ENCODE data around the gene SMARCB1.

The SMARCB1 gene

GRCh38 chr22:23786752-23787599, at the start of gene SMARCB1:
SMARCB1 (plus strand) TSS chr22:23786966; CDS start chr22:23787170, 204 bp downstream.
- peak; percentile 78 for ATAC-seq

GRCh38 chr22:23737696-23738095, 49.1 kb upstream of the SMARCB1 start:
- TF ChIP-seq PATZ1 (CRISPR knock-in tag; IDR thresholded peaks at IDR 0.05; ENCODE audit: borderline replicate concordance) = no peak
- TF ChIP-seq ZFP30 (CRISPR knock-in tag; IDR thresholded peaks at IDR 0.05) = no peak
- TF ChIP-seq SNAI2 (CRISPR knock-in tag; IDR thresholded peaks at IDR 0.05) = no peak
- ATAC-seq = no peak

More at GRCh38 chr22:23786752-23787599, at the start of gene SMARCB1:
- TF ChIP-seq ZFP3 (CRISPR knock-in tag; IDR thresholded peaks at IDR 0.05) (peak; percentile 83), ZNF565 (CRISPR knock-in tag; conservative IDR thresholded peaks at IDR 0.05; ENCODE audit: low read depth) (no peak), BACH2 (CRISPR knock-in tag; IDR thresholded peaks at IDR 0.05; ENCODE audit: borderline replicate concordance) (0 out of 2 replicates have a peak, but pooled peaks have one; percentile 30), SNAI2 (CRISPR knock-in tag; IDR thresholded peaks at IDR 0.05) (peak; percentile 90; the same call in 1 of the 2 replicates), RARB (CRISPR knock-in tag; IDR thresholded peaks at IDR 0.05) (no peak), POU6F1 (CRISPR knock-in tag; IDR thresholded peaks at IDR 0.05; ENCODE audit: borderline replicate concordance, low read depth) (no peak), GLIS3 (CRISPR knock-in tag; IDR thresholded peaks at IDR 0.05) (0 out of 2 replicates have a peak, but pooled peaks have one; percentile 2), ISL1 (CRISPR knock-in tag; IDR thresholded peaks at IDR 0.05) (no peak; the same call in 1 of the 2 replicates), TSHZ2 (CRISPR knock-in tag; IDR thresholded peaks at IDR 0.05) (peak; percentile 98), ARNTL (CRISPR knock-in tag; IDR thresholded peaks at IDR 0.05; ENCODE audit: borderline replicate concordance, low read depth) (no peak), TOX (CRISPR knock-in tag; IDR thresholded peaks at IDR 0.05; ENCODE audit: borderline replicate concordance) (no peak), ZFP30 (CRISPR knock-in tag; IDR thresholded peaks at IDR 0.05) (no peak), PATZ1 (CRISPR knock-in tag; IDR thresholded peaks at IDR 0.05; ENCODE audit: borderline replicate concordance) (no peak), PPARA (CRISPR knock-in tag; IDR thresholded peaks at IDR 0.05; ENCODE audit: borderline replicate concordance) (no peak), CSDC2 (CRISPR knock-in tag; IDR thresholded peaks at IDR 0.05) (peak; percentile 98), ZNF70 (CRISPR knock-in tag; IDR thresholded peaks at IDR 0.05) (peak; percentile 16; the same call in 1 of the 2 replicates), ZC3H10 (CRISPR knock-in tag; IDR thresholded peaks at IDR 0.05) (no peak), ZNF8 (CRISPR knock-in tag; IDR thresholded peaks at IDR 0.05) (peak; percentile 3; the same call in 1 of the 2 replicates), ESRRG (CRISPR knock-in tag; IDR thresholded peaks at IDR 0.05) (no peak)

GRCh38 chr22:23742505-23743264, 44.1 kb upstream of the SMARCB1 start:
- ATAC-seq = no peak
- TF ChIP-seq ZNF70 (CRISPR knock-in tag; IDR thresholded peaks at IDR 0.05) (no peak), ZNF8 (CRISPR knock-in tag; IDR thresholded peaks at IDR 0.05) (no peak), ZNF565 (CRISPR knock-in tag; conservative IDR thresholded peaks at IDR 0.05; ENCODE audit: low read depth) (no peak), TCF4 (CRISPR knock-in tag; IDR thresholded peaks at IDR 0.05; ENCODE audit: borderline replicate concordance) (no peak), ZFP3 (CRISPR knock-in tag; IDR thresholded peaks at IDR 0.05) (no peak), PATZ1 (CRISPR knock-in tag; IDR thresholded peaks at IDR 0.05; ENCODE audit: borderline replicate concordance) (no peak)
